HG02852 (cell line): ENCODE data around the gene EFNA3.

Experiments
- ATAC-seq: cut with Tn5 transposase; IDR thresholded peaks from one replicate; pipeline ENCODE4 v1.9.1; 2021; ENCODE audit warnings: mild to moderate bottlenecking, moderate library complexity; ENCODE audit not compliant: unreplicated experiment

Gene EFNA3

GRCh38 chr1:155066777-155067176, 11.9 kb upstream of the EFNA3 start:
- no peak for ATAC-seq

GRCh38 chr1:155068599-155068998, 10.0 kb upstream of the EFNA3 start:
- no peak for ATAC-seq

- ATAC-seq = no peak
Measured at GRCh38 chr1:155069551-155070157, 9.0 kb upstream of the EFNA3 start.

GRCh38 chr1:155070158-155070621, 8.4 kb upstream of the EFNA3 start:
- ATAC-seq = no peak

GRCh38 chr1:155070721-155071569, 7.7 kb upstream of the EFNA3 start:
- no peak for ATAC-seq

GRCh38 chr1:155071701-155072100, 6.9 kb upstream of the EFNA3 start:
- ATAC-seq = no peak

- no peak for ATAC-seq
Measured at GRCh38 chr1:155072531-155073289, 5.9 kb upstream of the EFNA3 start.

GRCh38 chr1:155073377-155074242, 5.0 kb upstream of the EFNA3 start:
- ATAC-seq = no peak

GRCh38 chr1:155075535-155075934, 3.1 kb upstream of the EFNA3 start:
- ATAC-seq = no peak

GRCh38 chr1:155076371-155076770, 2.3 kb upstream of the EFNA3 start:
- ATAC-seq = no peak

GRCh38 chr1:155077346-155077745, 1.3 kb upstream of the EFNA3 start:
- ATAC-seq = no peak

- no peak for ATAC-seq
Measured at GRCh38 chr1:155077758-155078445, 735 bp upstream of the EFNA3 start.

- no peak for ATAC-seq
Measured at GRCh38 chr1:155079210-155079486, 511 bp downstream of the EFNA3 start.

GRCh38 chr1:155079487-155080311, 1.1 kb downstream of the EFNA3 start:
- ATAC-seq = no peak

- no peak for ATAC-seq
Measured at GRCh38 chr1:155080312-155081228, 1.9 kb downstream of the EFNA3 start.

- ATAC-seq = no peak
Measured at GRCh38 chr1:155081472-155082300, 3.0 kb downstream of the EFNA3 start.

- no peak for ATAC-seq
Measured at GRCh38 chr1:155082301-155083051, 3.8 kb downstream of the EFNA3 start.
